Measurements from ENCODE around the gene AKNAD1. TPM values are rescaled to one million over a fixed set of nuclear protein-coding genes. Genes with fewer than 3 reads are reported as not detected.

The AKNAD1 gene
- polyA plus RNA-seq, 1 donor from 2014 or later = not detected

GRCh38 chr1:108852221-108852975 is 4.5 kb downstream of the AKNAD1 start:
- no peaks in the 10 kb centered on the region for H3K36me3 ChIP-seq (ENCODE audit: insufficient read depth, low read length)
- H3K9me2 ChIP-seq (ENCODE audit: insufficient read depth, low read length) = no peaks in the 10 kb centered on the region
- peak overlapping the region; percentile 15 for H2AFZ ChIP-seq (ENCODE audit: low read depth, low read length)
- no peaks in the 10 kb centered on the region for H3K9me3 ChIP-seq (ENCODE audit: low read length)
- peak overlapping the region; percentile 11 for H3K9ac ChIP-seq (ENCODE audit: low read length)
- no peaks in the 10 kb centered on the region for H3K79me2 ChIP-seq (replicated peaks; ENCODE audit: insufficient read depth, low read length)
- no peaks in the 10 kb centered on the region for H3F3A ChIP-seq (ENCODE audit: insufficient read depth, low read length, poor library complexity, severe bottlenecking)
- no peak overlapping the region for H3K4me2 ChIP-seq (ENCODE audit: low read length)
- H3K27me3 ChIP-seq (ENCODE audit: insufficient read depth, low read depth, low read length) = no peaks in the 10 kb centered on the region
- no peak overlapping the region for H3K4me3 ChIP-seq (ENCODE audit: low read length)
- H4K20me1 ChIP-seq (ENCODE audit: insufficient read depth) = no peaks in the 10 kb centered on the region
- peak overlapping the region; percentile 13 for H3K27ac ChIP-seq (ENCODE audit: low read length)
- TF ChIP-seq MXI1 (conservative IDR thresholded peaks at IDR 0.05; ENCODE audit: poor library complexity, severe bottlenecking) (no peak), CTCF (IDR thresholded peaks at IDR 0.05; ENCODE audit: poor library complexity, severe bottlenecking) (no peak), POLR2AphosphoS5 (IDR thresholded peaks at IDR 0.05) (no peak), EP300 (conservative IDR thresholded peaks at IDR 0.05; ENCODE audit: poor library complexity, severe bottlenecking) (no peak), SMC3 (conservative IDR thresholded peaks at IDR 0.05; ENCODE audit: poor library complexity) (no peak), RAD21 (conservative IDR thresholded peaks at IDR 0.05) (no peak), REST (IDR thresholded peaks at IDR 0.05; ENCODE audit: borderline replicate concordance) (no peak), TAF1 (IDR thresholded peaks at IDR 0.05; ENCODE audit: low read depth) (no peak), EZH2 (IDR thresholded peaks at IDR 0.05; ENCODE audit: borderline replicate concordance, insufficient read depth, low read length, poor library complexity, severe bottlenecking) (no peak)

GRCh38 chr1:108851567-108851966 is 5.3 kb downstream of the AKNAD1 start:
- Histone ChIP-seq H2AFZ (ENCODE audit: low read depth, low read length) (no peak overlapping the region), H3F3A (ENCODE audit: insufficient read depth, low read length, poor library complexity, severe bottlenecking) (no peaks in the 10 kb centered on the region)

More at GRCh38 chr1:108851567-108851966, 5.3 kb downstream of the AKNAD1 start:
- no peak for TF ChIP-seq POLR2AphosphoS5 (IDR thresholded peaks at IDR 0.05)
- TF ChIP-seq TAF1 (IDR thresholded peaks at IDR 0.05; ENCODE audit: low read depth) = no peak
- no peak for TF ChIP-seq CTCF (IDR thresholded peaks at IDR 0.05; ENCODE audit: poor library complexity, severe bottlenecking)
- TF ChIP-seq MXI1 (conservative IDR thresholded peaks at IDR 0.05; ENCODE audit: poor library complexity, severe bottlenecking) = no peak
- no peak for TF ChIP-seq EZH2 (IDR thresholded peaks at IDR 0.05; ENCODE audit: borderline replicate concordance, insufficient read depth, low read length, poor library complexity, severe bottlenecking)
- TF ChIP-seq RAD21 (conservative IDR thresholded peaks at IDR 0.05) = no peak
- no peak for TF ChIP-seq EP300 (conservative IDR thresholded peaks at IDR 0.05; ENCODE audit: poor library complexity, severe bottlenecking)
- no peak for TF ChIP-seq REST (IDR thresholded peaks at IDR 0.05; ENCODE audit: borderline replicate concordance)
- no peak for TF ChIP-seq SMC3 (conservative IDR thresholded peaks at IDR 0.05; ENCODE audit: poor library complexity)
- Histone ChIP-seq H3K27ac (ENCODE audit: low read length) (no peak overlapping the region), H3K27me3 (ENCODE audit: insufficient read depth, low read depth, low read length) (no peaks in the 10 kb centered on the region), H3K4me3 (ENCODE audit: low read length) (no peak overlapping the region), H3K4me2 (ENCODE audit: low read length) (no peak overlapping the region), H3K79me2 (replicated peaks; ENCODE audit: insufficient read depth, low read length) (no peaks in the 10 kb centered on the region), H3K36me3 (ENCODE audit: insufficient read depth, low read length) (no peaks in the 10 kb centered on the region), H3K9me2 (ENCODE audit: insufficient read depth, low read length) (no peaks in the 10 kb centered on the region), H3K9ac (ENCODE audit: low read length) (no peak overlapping the region), H4K20me1 (ENCODE audit: insufficient read depth) (no peaks in the 10 kb centered on the region), H3K9me3 (ENCODE audit: low read length) (no peaks in the 10 kb centered on the region)
